GM19438 (cell line): ENCODE results near the gene WDR93.
"Not testable (repeated sequence)": the region's sequence is repeated elsewhere in the genome, so short reads cannot be mapped to it uniquely, and the experiment has no call there.

Experiments used
- ATAC-seq: cut with Tn5 transposase; IDR thresholded peaks from one replicate; pipeline ENCODE4 v1.9.1; 2021; ENCODE audit warnings: low read depth; ENCODE audit not compliant: unreplicated experiment

The WDR93 gene

GRCh38 chr15:89680282-89680873 lies 10.2 kb upstream of the WDR93 start:
- no peak for ATAC-seq

- no peak for ATAC-seq
These were observed 9.5 kb upstream of the WDR93 start for GRCh38 chr15:89681146-89681545.

- ATAC-seq, result no peak
These were observed 4.6 kb upstream of the WDR93 start for GRCh38 chr15:89685995-89686394.

GRCh38 chr15:89686522-89686921 lies 4.1 kb upstream of the WDR93 start:
- ATAC-seq, result no peak

GRCh38 chr15:89689930-89690275 lies 708 bp upstream of the WDR93 start:
- ATAC-seq, result not testable (repeated sequence)

- no peak for ATAC-seq
These were observed 2.5 kb downstream of the WDR93 start for GRCh38 chr15:89693091-89693490.

- no peak for ATAC-seq
These were observed 3.1 kb downstream of the WDR93 start for GRCh38 chr15:89693696-89694095.

- ATAC-seq, result no peak
These were observed 4.6 kb downstream of the WDR93 start for GRCh38 chr15:89695198-89695597.

GRCh38 chr15:89704411-89704810 lies 13.8 kb downstream of the WDR93 start:
- ATAC-seq, result no peak

GRCh38 chr15:89707577-89707976 lies 17.0 kb downstream of the WDR93 start:
- ATAC-seq, result no peak

- no peak for ATAC-seq
These were observed 24.2 kb downstream of the WDR93 start for GRCh38 chr15:89714775-89715174.

GRCh38 chr15:89723031-89723430 lies 32.4 kb downstream of the WDR93 start:
- no peak for ATAC-seq

- ATAC-seq, result no peak
These were observed 34.0 kb downstream of the WDR93 start for GRCh38 chr15:89724621-89725020.

GRCh38 chr15:89725064-89725463 lies 34.5 kb downstream of the WDR93 start:
- ATAC-seq, result no peak

- ATAC-seq, result no peak
These were observed 37.6 kb downstream of the WDR93 start for GRCh38 chr15:89728254-89728653.

- ATAC-seq, result no peak
These were observed 40.7 kb downstream of the WDR93 start for GRCh38 chr15:89731275-89731674.

GRCh38 chr15:89732451-89733172 lies 42.0 kb downstream of the WDR93 start:
- no peak for ATAC-seq

- ATAC-seq, result no peak
These were observed 45.2 kb downstream of the WDR93 start for GRCh38 chr15:89735773-89736172.

- ATAC-seq, result no peak
These were observed 49.5 kb downstream of the WDR93 start for GRCh38 chr15:89740137-89740536.

GRCh38 chr15:89743011-89743410 lies 52.4 kb downstream of the WDR93 start:
- ATAC-seq, result no peak

- no peak for ATAC-seq
These were observed 53.0 kb downstream of the WDR93 start for GRCh38 chr15:89743594-89743993.

- ATAC-seq, result no peak
These were observed 54.5 kb downstream of the WDR93 start for GRCh38 chr15:89745131-89745530.

- no peak for ATAC-seq
These were observed 55.2 kb downstream of the WDR93 start for GRCh38 chr15:89745768-89746167.
